CD4-positive, alpha-beta T cell (primary cell): ENCODE measurements around the gene RAET1L. TPM values are rescaled to one million over a fixed set of nuclear protein-coding genes. Genes with fewer than 3 reads are reported as not detected.

Experiments
- ATAC-seq: fragments of 200-7000 bp; cut with Tn5 transposase; one replicate; pipeline ENCODE4 v1.10.0; 2022; ENCODE audit warnings: mild to moderate bottlenecking; ENCODE audit not compliant: poor library complexity
- CTCF ChIA-PET: fragments of 350-600 bp; sonication (Branson Sonifier 250); formaldehyde crosslinking; loops from one replicate; lab custom pipeline; 2021; ENCODE audit warnings: antibody characterized with exemption, inconsistent platforms; lab: Charles Lee
- POLR2A ChIA-PET: fragments of 350-600 bp; sonication (Branson Sonifier 250); formaldehyde crosslinking; loops from one replicate; lab custom pipeline; 2021; ENCODE audit warnings: antibody characterized with exemption, inconsistent platforms; lab: Charles Lee
- DNase-seq, 14 experiments: peaks; one replicate each; pipeline ENCODE4 v3.0.0-alpha.2; 2013 to 2020; ENCODE audit warnings: mixed read lengths in 2 of 14
- H3K27ac ChIP-seq, 2 donors: one replicate each; pipeline versions ENCODE4 v1.5.1 to v1.7.0; 2013; ENCODE audit warnings: low read length in 2 of 2, low read depth in 1 of 2, mild to moderate bottlenecking in 1 of 2
- H3K27me3 ChIP-seq, 2 experiments: 1 replicate in 1 of 2; 2 replicates in 1 of 2; pipeline versions ENCODE4 v1.6.1 to v1.7.0; 2013; ENCODE audit warnings: low read length in 2 of 2, control low read depth in 1 of 2, mild to moderate bottlenecking in 1 of 2, moderate library complexity in 1 of 2; ENCODE audit not compliant: insufficient read depth in 2 of 2, control insufficient read depth in 1 of 2
- H3K36me3 ChIP-seq: one replicate; pipeline ENCODE4 v1.6.1; 2013; ENCODE audit warnings: low read length, control low read depth; ENCODE audit not compliant: insufficient read depth
- H3K4me1 ChIP-seq: one replicate; pipeline ENCODE4 v1.6.1; 2013; ENCODE audit warnings: low read length, control low read depth; ENCODE audit not compliant: insufficient read depth
- H3K4me3 ChIP-seq: one replicate; pipeline ENCODE4 v1.5.1; 2013; ENCODE audit warnings: mild to moderate bottlenecking, low read length, moderate library complexity
- H3K9me3 ChIP-seq, 2 experiments: 1 replicate in 1 of 2; 2 replicates in 1 of 2; pipeline versions ENCODE4 v1.6.1 to v1.7.0; 2013; ENCODE audit warnings: low read length in 2 of 2, mild to moderate bottlenecking in 2 of 2, control low read depth in 1 of 2, moderate library complexity in 1 of 2; ENCODE audit not compliant: control insufficient read depth in 1 of 2, insufficient read depth in 1 of 2
- H3K27ac Mint-ChIP-seq: one replicate; pipeline ENCODE4 v1.8.0; 2020; ENCODE audit warnings: mixed read lengths
- H3K27me3 Mint-ChIP-seq: one replicate; pipeline ENCODE4 v1.8.0; 2021; ENCODE audit warnings: mixed read lengths
- H3K36me3 Mint-ChIP-seq: one replicate; pipeline ENCODE4 v1.8.0; 2021; ENCODE audit warnings: low read depth, mixed read lengths
- H3K4me1 Mint-ChIP-seq: one replicate; pipeline ENCODE4 v1.8.0; 2021; ENCODE audit warnings: low read depth, mixed read lengths
- H3K4me3 Mint-ChIP-seq: one replicate; pipeline ENCODE4 v1.8.0; 2020; ENCODE audit warnings: mild to moderate bottlenecking, mixed read lengths
- H3K9me3 Mint-ChIP-seq: one replicate; pipeline ENCODE4 v1.8.0; 2020; ENCODE audit warnings: mixed read lengths
- CTCF ChIP-seq: fragments of 200-600 bp; IDR thresholded peaks from one replicate; pipeline ENCODE4 v1.8.0; 2022; ENCODE audit warnings: antibody characterized with exemption, mild to moderate bottlenecking
- intact Hi-C, 2 experiments: fragments of 100-400 bp; cut with DNase I in 1 of 2; cut with micrococcal nuclease in 1 of 2; formaldehyde crosslinking; loops; one replicate each; pipeline versions ENCODE4 v1.15.1 to v1.9.0; 2023 to 2025; cut with DNase I, micrococcal nuclease
- total RNA-seq, 174 experiments: library from RNA in 2 of 174; stranded (reverse) in 2 of 174; gene quantifications; one replicate each; pipeline ENCODE4 v1.2.3 and lab custom pipeline; 2021 to 2026

RAET1L gene
- total RNA-seq, 2 experiments from 2014 or later, result not detected

- no peak overlapping the region for H3K4me3 Mint-ChIP-seq
- H3K4me1 Mint-ChIP-seq, result peaks cover 6% of the 10 kb centered on the region
- Histone ChIP-seq H3K4me3 (no peak overlapping the region), H3K36me3 (no peaks in the 10 kb centered on the region), H3K9me3 (peaks cover 0 to under 1% of the 10 kb centered on the region in 2 experiments), H3K4me1 (no peaks in the 10 kb centered on the region), H3K27me3 (peaks cover 25% of the 10 kb centered on the region in 2 experiments), H3K27ac (no peak overlapping the region)
- CTCF ChIA-PET, result no interaction called here
- H3K9me3 Mint-ChIP-seq, result no peaks in the 10 kb centered on the region
- ATAC-seq (no peak), DNase-seq (no peak)
- peaks cover 72% of the 10 kb centered on the region for H3K27me3 Mint-ChIP-seq
- no peaks in the 10 kb centered on the region for H3K36me3 Mint-ChIP-seq
- no peak for TF ChIP-seq CTCF
- intact Hi-C loops, result no loop called here
- POLR2A ChIA-PET, result no interaction called here
- H3K27ac Mint-ChIP-seq, result no peak overlapping the region
Observed at GRCh38 chr6:150048099-150048498, 22.8 kb upstream of the RAET1L start.

- ChIA-PET POLR2A (no interaction called here), CTCF (no interaction called here)
- Mint-ChIP-seq H3K36me3 (no peaks in the 10 kb centered on the region), H3K4me3 (no peak overlapping the region), H3K9me3 (no peaks in the 10 kb centered on the region), H3K27me3 (peaks cover 71% of the 10 kb centered on the region), H3K27ac (no peak overlapping the region), H3K4me1 (peaks cover 6% of the 10 kb centered on the region)
- intact Hi-C loops, result no loop called here
- no peaks in the 10 kb centered on the region for H3K4me1 ChIP-seq
- no peak for ATAC-seq
- H3K27me3 ChIP-seq, result peaks cover 17 to 22% of the 10 kb centered on the region in 2 experiments
- no peak for TF ChIP-seq CTCF
- no peak overlapping the region for H3K27ac ChIP-seq
- no peak overlapping the region for H3K4me3 ChIP-seq
- H3K36me3 ChIP-seq, result no peaks in the 10 kb centered on the region
- no peaks in the 10 kb centered on the region for H3K9me3 ChIP-seq
- DNase-seq, result peak in 1 of 14 experiments; percentile 2
Observed at GRCh38 chr6:150046943-150047342, 21.6 kb upstream of the RAET1L start.

- no peak overlapping the region for H3K27ac ChIP-seq
- H3K27me3 Mint-ChIP-seq, result peaks cover 74% of the 10 kb centered on the region
- intact Hi-C loops, result no loop called here
- no peak overlapping the region for H3K4me3 ChIP-seq
- peaks cover 6% of the 10 kb centered on the region for H3K4me1 Mint-ChIP-seq
- ChIA-PET POLR2A (no interaction called here), CTCF (no interaction called here)
- DNase-seq (no peak), ATAC-seq (no peak)
- no peak overlapping the region for H3K27ac Mint-ChIP-seq
- no peaks in the 10 kb centered on the region for H3K9me3 Mint-ChIP-seq
- H3K36me3 ChIP-seq, result no peaks in the 10 kb centered on the region
- no peak for TF ChIP-seq CTCF
- H3K9me3 ChIP-seq, result no peaks in the 10 kb centered on the region
- H3K4me3 Mint-ChIP-seq, result no peak overlapping the region
- H3K4me1 ChIP-seq, result no peaks in the 10 kb centered on the region
- H3K36me3 Mint-ChIP-seq, result no peaks in the 10 kb centered on the region
- peaks cover 15 to 16% of the 10 kb centered on the region in 2 experiments for H3K27me3 ChIP-seq
Observed at GRCh38 chr6:150044621-150045145, 19.4 kb upstream of the RAET1L start.
